Esophagus squamous epithelium (tissue), 4 donors: ENCODE results near the gene MYO18A.

ENCODE experiments used
- POLR2A ChIP-seq, 4 donors: fragments of 450-650 bp; IDR thresholded peaks; one replicate each; pipeline ENCODE4 v1.6.1; 2017; ENCODE audit warnings: antibody characterized with exemption in 4 of 4, mild to moderate bottlenecking in 4 of 4, moderate library complexity in 3 of 4
- TF ChIP-seq, protein P1 (sequence below), 6 experiments: fragments of 450-650 bp in 4 of 6; fragments of 200-600 bp in 2 of 6; sonication (generic) in 2 of 6; IDR thresholded peaks; one replicate each; pipeline ENCODE4 v1.5.1; 2016 to 2019; ENCODE audit warnings: antibody characterized with exemption in 6 of 6, mild to moderate bottlenecking in 4 of 6, moderate library complexity in 4 of 6

DNA sequence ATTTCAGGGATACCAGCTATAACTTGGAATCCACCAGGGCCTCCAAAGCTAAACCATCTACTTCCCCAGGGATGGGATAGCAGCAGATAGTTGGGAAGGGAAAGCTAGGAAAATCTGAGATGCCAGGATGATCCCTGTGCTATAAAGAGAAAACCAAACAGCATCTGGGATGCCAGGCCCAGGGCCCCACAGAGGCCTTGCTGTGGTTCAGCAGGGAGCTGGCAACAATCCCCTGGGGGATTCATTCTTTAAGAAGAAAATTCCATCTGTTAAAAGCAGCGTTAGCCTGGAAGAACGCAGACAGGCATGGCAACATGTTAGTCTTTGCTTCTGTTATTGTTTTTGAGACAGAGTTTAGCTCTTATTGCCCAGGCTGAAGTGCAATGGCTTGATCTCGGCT is 16.6 kb downstream of the MYO18A start:
- TF ChIP-seq, protein P1, sequence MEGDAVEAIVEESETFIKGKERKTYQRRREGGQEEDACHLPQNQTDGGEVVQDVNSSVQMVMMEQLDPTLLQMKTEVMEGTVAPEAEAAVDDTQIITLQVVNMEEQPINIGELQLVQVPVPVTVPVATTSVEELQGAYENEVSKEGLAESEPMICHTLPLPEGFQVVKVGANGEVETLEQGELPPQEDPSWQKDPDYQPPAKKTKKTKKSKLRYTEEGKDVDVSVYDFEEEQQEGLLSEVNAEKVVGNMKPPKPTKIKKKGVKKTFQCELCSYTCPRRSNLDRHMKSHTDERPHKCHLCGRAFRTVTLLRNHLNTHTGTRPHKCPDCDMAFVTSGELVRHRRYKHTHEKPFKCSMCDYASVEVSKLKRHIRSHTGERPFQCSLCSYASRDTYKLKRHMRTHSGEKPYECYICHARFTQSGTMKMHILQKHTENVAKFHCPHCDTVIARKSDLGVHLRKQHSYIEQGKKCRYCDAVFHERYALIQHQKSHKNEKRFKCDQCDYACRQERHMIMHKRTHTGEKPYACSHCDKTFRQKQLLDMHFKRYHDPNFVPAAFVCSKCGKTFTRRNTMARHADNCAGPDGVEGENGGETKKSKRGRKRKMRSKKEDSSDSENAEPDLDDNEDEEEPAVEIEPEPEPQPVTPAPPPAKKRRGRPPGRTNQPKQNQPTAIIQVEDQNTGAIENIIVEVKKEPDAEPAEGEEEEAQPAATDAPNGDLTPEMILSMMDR (IDR thresholded peaks at IDR 0.05), result no peak
- no peak for TF ChIP-seq POLR2A (IDR thresholded peaks at IDR 0.05)
